Activated CD8-positive, alpha-beta memory T cell treated with anti-CD3 and anti-CD28 coated beads for 36 hours (primary cell): ENCODE data around the gene ARID1B. TPM values are rescaled to one million over a fixed set of nuclear protein-coding genes. Genes with fewer than 3 reads are reported as not detected.

ENCODE experiments used
- CTCF ChIA-PET: fragments of 350-600 bp; sonication (Branson Sonifier 250); formaldehyde crosslinking; loops from one replicate; lab custom pipeline; 2021; ENCODE audit warnings: antibody characterized with exemption; lab: Charles Lee
- POLR2A ChIA-PET: fragments of 350-600 bp; sonication (Branson Sonifier 250); formaldehyde crosslinking; loops from one replicate; lab custom pipeline; 2021; ENCODE audit warnings: antibody characterized with exemption; lab: Charles Lee
- total RNA-seq, 2 experiments: library from RNA; stranded (reverse); gene quantifications; one replicate each; pipeline ENCODE4 v1.2.3, GENCODE V29; 2021

ARID1B gene
- total RNA-seq, 2 experiments from 2014 or later: 48.4 to 49.5 TPM

- CTCF ChIA-PET: no interaction called here
- POLR2A ChIA-PET: no interaction called here
These were observed 108.4 kb downstream of the ARID1B start for GRCh38 chr6:156885562-156885961.

- POLR2A ChIA-PET: no interaction called here
- CTCF ChIA-PET: no interaction called here
These were observed 109.2 kb downstream of the ARID1B start for GRCh38 chr6:156886409-156886808.

- CTCF ChIA-PET: no interaction called here
- POLR2A ChIA-PET: no interaction called here
These were observed 110.6 kb downstream of the ARID1B start for GRCh38 chr6:156887623-156888269.

GRCh38 chr6:156889469-156889868 lies 112.3 kb downstream of the ARID1B start:
- ChIA-PET POLR2A (no interaction called here), CTCF (no interaction called here)

GRCh38 chr6:156889986-156890385 lies 112.8 kb downstream of the ARID1B start:
- ChIA-PET CTCF (no interaction called here), POLR2A (no interaction called here)

- CTCF ChIA-PET: no interaction called here
- POLR2A ChIA-PET: no interaction called here
These were observed 113.6 kb downstream of the ARID1B start for GRCh38 chr6:156890627-156891314.

- CTCF ChIA-PET: interaction anchor here (1.0 to 1.1 kb wide), 3 partner anchors 13 to 286 kb away, joined by 3 to 4 read pairs (median 3); no protein-coding TSS in a partner anchor
- POLR2A ChIA-PET: no interaction called here
These were observed 120.8 kb downstream of the ARID1B start for GRCh38 chr6:156897907-156898531.

- ChIA-PET CTCF (interaction anchor here (1.0 to 1.1 kb wide), 3 partner anchors 12 to 285 kb away, joined by 3 to 4 read pairs (median 3); no protein-coding TSS in a partner anchor), POLR2A (no interaction called here)
These were observed 121.9 kb downstream of the ARID1B start for GRCh38 chr6:156899071-156899470.

- CTCF ChIA-PET: no interaction called here
- POLR2A ChIA-PET: no interaction called here
These were observed 122.5 kb downstream of the ARID1B start for GRCh38 chr6:156899532-156900135.

GRCh38 chr6:156900292-156900691 lies 123.1 kb downstream of the ARID1B start:
- ChIA-PET POLR2A (no interaction called here), CTCF (no interaction called here)

- ChIA-PET CTCF (no interaction called here), POLR2A (no interaction called here)
These were observed 124.3 kb downstream of the ARID1B start for GRCh38 chr6:156901309-156902019.

GRCh38 chr6:156902782-156903181 lies 125.6 kb downstream of the ARID1B start:
- ChIA-PET POLR2A (no interaction called here), CTCF (no interaction called here)

GRCh38 chr6:156904176-156904967 lies 127.2 kb downstream of the ARID1B start:
- POLR2A ChIA-PET: no interaction called here
- CTCF ChIA-PET: no interaction called here

GRCh38 chr6:156905801-156906200 lies 128.6 kb downstream of the ARID1B start:
- ChIA-PET CTCF (interaction anchor here (0.6 to 0.7 kb wide), 2 partner anchors 8 to 910 kb away, joined by 3 read pairs; no protein-coding TSS in a partner anchor), POLR2A (no interaction called here)

- CTCF ChIA-PET: interaction anchor here (0.6 kb wide), 1 partner anchor 910 kb away, joined by 3 read pairs; no protein-coding TSS in a partner anchor
These were observed 129.3 kb downstream of the ARID1B start for GRCh38 chr6:156906451-156906850.

GRCh38 chr6:156909212-156910010 lies 132.2 kb downstream of the ARID1B start:
- CTCF ChIA-PET: no interaction called here

More at GRCh38 chr6:156906451-156906850, 129.3 kb downstream of the ARID1B start:
- POLR2A ChIA-PET: no interaction called here

GRCh38 chr6:156910011-156910334 lies 132.8 kb downstream of the ARID1B start:
- CTCF ChIA-PET: no interaction called here
- POLR2A ChIA-PET: no interaction called here

More at GRCh38 chr6:156909212-156910010, 132.2 kb downstream of the ARID1B start:
- POLR2A ChIA-PET: interaction anchor here (0.7 kb wide), 1 partner anchor 21 kb away, joined by 7 read pairs; no protein-coding TSS in a partner anchor

GRCh38 chr6:156910938-156911337 lies 133.8 kb downstream of the ARID1B start:
- POLR2A ChIA-PET: no interaction called here

More at GRCh38 chr6:156910938-156911337, 133.8 kb downstream of the ARID1B start:
- CTCF ChIA-PET: interaction anchor here (0.7 to 1.2 kb wide), 2 partner anchors 13 to 218 kb away, joined by 3 read pairs; no protein-coding TSS in a partner anchor
